Loucy (cell line): ENCODE results near the gene CNKSR2.

Experiments used
- H2AFZ ChIP-seq: fragments of 200-600 bp; sonication (generic); 2 replicates; pipeline ENCODE4 v1.6.0; 2016; ENCODE audit warnings: antibody characterized with exemption, mild to moderate bottlenecking, low read length, moderate library complexity
- H3F3A ChIP-seq: fragments of 200-600 bp; 2 replicates; pipeline ENCODE4 v1.6.0; 2016; ENCODE audit warnings: antibody characterized with exemption, low read depth, mild to moderate bottlenecking
- H3K27me3 ChIP-seq: fragments of 200-600 bp; sonication (generic); 2 replicates; pipeline ENCODE4 v1.6.1; 2014; ENCODE audit warnings: low read length, mild to moderate bottlenecking; ENCODE audit not compliant: insufficient read depth, poor library complexity, severe bottlenecking
- H3K36me3 ChIP-seq: fragments of 200-600 bp; sonication (generic); 2 replicates; pipeline ENCODE4 v1.6.1; 2016; ENCODE audit warnings: low read length; ENCODE audit not compliant: insufficient read depth
- H3K4me1 ChIP-seq: fragments of 200-600 bp; sonication (generic); 2 replicates; pipeline ENCODE4 v1.5.1; 2014; ENCODE audit warnings: low read length, mild to moderate bottlenecking; ENCODE audit not compliant: insufficient read depth, poor library complexity, severe bottlenecking
- H3K4me2 ChIP-seq: fragments of 200-600 bp; sonication (generic); 2 replicates; pipeline ENCODE4 v1.6.0; 2014; ENCODE audit warnings: antibody characterized with exemption, low read length, low read depth, mild to moderate bottlenecking; ENCODE audit not compliant: poor library complexity, severe bottlenecking
- H3K4me3 ChIP-seq: fragments of 200-600 bp; sonication (generic); 2 replicates; pipeline ENCODE4 v1.5.1; 2014; ENCODE audit warnings: low read length, mild to moderate bottlenecking, mixed read lengths; ENCODE audit not compliant: poor library complexity, severe bottlenecking
- H3K79me2 ChIP-seq: fragments of 200-600 bp; sonication (generic); 2 replicates; pipeline ENCODE4 v1.6.1; 2014; ENCODE audit warnings: low read length; ENCODE audit not compliant: insufficient read depth
- H3K9ac ChIP-seq: fragments of 200-600 bp; sonication (generic); 2 replicates; pipeline ENCODE4 v1.6.0; 2014; ENCODE audit warnings: mild to moderate bottlenecking, low read depth, low read length, moderate library complexity; ENCODE audit not compliant: poor library complexity, severe bottlenecking
- H3K9me2 ChIP-seq: fragments of 200-600 bp; sonication (generic); replicated peaks from 2 replicates; pipeline ENCODE4 v1.6.1; 2016; ENCODE audit warnings: low read depth, low read length, mixed read lengths
- H3K9me3 ChIP-seq: fragments of 200-600 bp; sonication (generic); 2 replicates; pipeline ENCODE4 v1.6.1; 2014; ENCODE audit warnings: mild to moderate bottlenecking, antibody characterized with exemption, low read length, low read depth; ENCODE audit not compliant: insufficient read depth
- H4K20me1 ChIP-seq: fragments of 200-600 bp; sonication (generic); 2 replicates; pipeline ENCODE4 v1.6.0; 2014; ENCODE audit warnings: antibody characterized with exemption, low read length, mild to moderate bottlenecking; ENCODE audit not compliant: insufficient read depth, poor library complexity, severe bottlenecking
- CTCF ChIP-seq: fragments of 200-600 bp; sonication (generic); conservative IDR thresholded peaks from 2 replicates; pipeline ENCODE4 v1.5.1; 2014; ENCODE audit warnings: mild to moderate bottlenecking, antibody characterized with exemption, low read length
- EZH2phosphoT487 ChIP-seq: fragments of 200-600 bp; IDR thresholded peaks from 2 replicates; pipeline ENCODE4 v1.6.1; 2018; ENCODE audit warnings: antibody characterized with exemption, mild to moderate bottlenecking, moderate library complexity, borderline replicate concordance

CNKSR2 gene

GRCh38 chrX:21656587-21657317 lies 282.5 kb downstream of the CNKSR2 start:
- TF ChIP-seq CTCF (no peak), EZH2phosphoT487 (no peak)
- Histone ChIP-seq H3K9ac (no peak overlapping the region), H3K4me2 (no peak overlapping the region), H3K27me3 (no peaks in the 10 kb centered on the region), H3K9me3 (no peaks in the 10 kb centered on the region), H3K4me1 (no peaks in the 10 kb centered on the region), H3K9me2 (no peaks in the 10 kb centered on the region), H3K36me3 (no peaks in the 10 kb centered on the region), H3F3A (no peaks in the 10 kb centered on the region), H3K4me3 (no peak overlapping the region), H4K20me1 (no peaks in the 10 kb centered on the region), H2AFZ (no peak overlapping the region), H3K79me2 (no peaks in the 10 kb centered on the region)

- Histone ChIP-seq H3K9ac (no peak overlapping the region), H3K4me2 (no peak overlapping the region), H3K36me3 (no peaks in the 10 kb centered on the region), H3K9me2 (no peaks in the 10 kb centered on the region), H3F3A (no peaks in the 10 kb centered on the region), H3K79me2 (no peaks in the 10 kb centered on the region), H2AFZ (no peak overlapping the region), H4K20me1 (no peaks in the 10 kb centered on the region), H3K27me3 (no peaks in the 10 kb centered on the region), H3K4me1 (no peaks in the 10 kb centered on the region), H3K4me3 (no peak overlapping the region), H3K9me3 (no peaks in the 10 kb centered on the region)
- TF ChIP-seq CTCF (no peak), EZH2phosphoT487 (no peak)
Observed at GRCh38 chrX:21657318-21658151, 283.3 kb downstream of the CNKSR2 start.

GRCh38 chrX:21658152-21658737 lies 284.0 kb downstream of the CNKSR2 start, which contains the start of gene KLHL34:
Gene KLHL34 (minus strand): TSS chrX:21658330. CDS start chrX:21657788, 542 bp downstream.
- no peaks in the 10 kb centered on the region for H3K9me2 ChIP-seq
- TF ChIP-seq EZH2phosphoT487 (no peak), CTCF (no peak)
- H2AFZ ChIP-seq = no peak within 1 kb of the TSS
- no peaks in the 10 kb centered on the region for H4K20me1 ChIP-seq
- H3F3A ChIP-seq = no peaks in the 10 kb centered on the region
- H3K4me1 ChIP-seq = no peaks in the 10 kb centered on the region
- H3K4me2 ChIP-seq = no peak within 1 kb of the TSS
- no peaks in the 10 kb centered on the region for H3K79me2 ChIP-seq
- no peaks in the 10 kb centered on the region for H3K27me3 ChIP-seq
- H3K9ac ChIP-seq = no peak within 1 kb of the TSS
- no peaks in the 10 kb centered on the region for H3K36me3 ChIP-seq
- no peak within 1 kb of the TSS for H3K4me3 ChIP-seq
- no peaks in the 10 kb centered on the region for H3K9me3 ChIP-seq
